PFSK-1 (cell line): Measurements from ENCODE around the gene SLX9.

ENCODE experiments used
- FOXP2 ChIP-seq: optimal IDR thresholded peaks from 2 replicates; pipeline ENCODE3; 2011; ENCODE audit warnings: borderline replicate concordance, control low read depth, inconsistent platforms; ENCODE audit not compliant: insufficient read depth; ENCODE audit errors: extremely low read length, extremely low read depth
- POLR2AphosphoS5 ChIP-seq: IDR thresholded peaks from 2 replicates; pipeline ENCODE4 v1.6.1; 2012; ENCODE audit warnings: low read depth, mild to moderate bottlenecking, control low read depth, low read length, moderate library complexity
- SIN3A ChIP-seq: IDR thresholded peaks from 2 replicates; pipeline ENCODE4 v1.6.1; 2012; ENCODE audit warnings: mild to moderate bottlenecking, low read length, moderate library complexity, borderline replicate concordance; ENCODE audit not compliant: insufficient read depth
- TF ChIP-seq, protein P1 (sequence below), 2 experiments: IDR thresholded peaks; 2 replicates each; pipeline versions ENCODE4 v1.6.1 to v1.8.0; 2011 to 2012; ENCODE audit warnings: low read depth in 2 of 2, low read length in 2 of 2, control low read depth in 1 of 2, inconsistent platforms in 1 of 2, mild to moderate bottlenecking in 1 of 2, moderate library complexity in 1 of 2; ENCODE audit not compliant: insufficient read depth in 1 of 2

DNA sequence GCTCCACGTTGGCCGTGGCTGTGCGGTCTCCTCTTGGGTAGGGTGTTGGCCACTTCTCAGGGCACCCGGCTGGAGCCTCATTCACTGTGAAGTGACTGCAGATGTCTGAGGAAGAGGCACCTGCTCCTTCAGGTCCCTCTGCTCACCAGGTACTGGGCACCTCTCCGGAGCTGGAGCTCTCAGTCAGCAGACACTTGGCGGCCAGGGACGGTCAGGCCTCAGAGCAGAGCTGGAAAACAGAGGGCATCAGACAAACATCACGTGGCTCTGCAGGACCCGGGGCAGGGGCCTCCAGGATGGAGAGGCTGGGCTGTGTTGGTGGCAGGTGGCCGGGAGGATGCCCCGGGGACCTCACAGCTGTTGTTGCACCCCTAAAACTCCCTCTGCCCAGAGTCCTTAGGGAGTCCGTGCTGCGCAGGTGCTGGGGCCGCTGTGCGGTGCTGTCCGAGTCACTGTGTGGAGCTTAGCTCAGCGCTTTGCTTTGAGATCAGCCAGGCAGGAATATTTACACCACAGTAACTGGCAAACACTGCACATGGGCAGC is 59.7 kb downstream of the SLX9 start:
- TF ChIP-seq POLR2AphosphoS5 (no peak), SIN3A (no peak), FOXP2 (no peak)
- TF ChIP-seq, protein P1, sequence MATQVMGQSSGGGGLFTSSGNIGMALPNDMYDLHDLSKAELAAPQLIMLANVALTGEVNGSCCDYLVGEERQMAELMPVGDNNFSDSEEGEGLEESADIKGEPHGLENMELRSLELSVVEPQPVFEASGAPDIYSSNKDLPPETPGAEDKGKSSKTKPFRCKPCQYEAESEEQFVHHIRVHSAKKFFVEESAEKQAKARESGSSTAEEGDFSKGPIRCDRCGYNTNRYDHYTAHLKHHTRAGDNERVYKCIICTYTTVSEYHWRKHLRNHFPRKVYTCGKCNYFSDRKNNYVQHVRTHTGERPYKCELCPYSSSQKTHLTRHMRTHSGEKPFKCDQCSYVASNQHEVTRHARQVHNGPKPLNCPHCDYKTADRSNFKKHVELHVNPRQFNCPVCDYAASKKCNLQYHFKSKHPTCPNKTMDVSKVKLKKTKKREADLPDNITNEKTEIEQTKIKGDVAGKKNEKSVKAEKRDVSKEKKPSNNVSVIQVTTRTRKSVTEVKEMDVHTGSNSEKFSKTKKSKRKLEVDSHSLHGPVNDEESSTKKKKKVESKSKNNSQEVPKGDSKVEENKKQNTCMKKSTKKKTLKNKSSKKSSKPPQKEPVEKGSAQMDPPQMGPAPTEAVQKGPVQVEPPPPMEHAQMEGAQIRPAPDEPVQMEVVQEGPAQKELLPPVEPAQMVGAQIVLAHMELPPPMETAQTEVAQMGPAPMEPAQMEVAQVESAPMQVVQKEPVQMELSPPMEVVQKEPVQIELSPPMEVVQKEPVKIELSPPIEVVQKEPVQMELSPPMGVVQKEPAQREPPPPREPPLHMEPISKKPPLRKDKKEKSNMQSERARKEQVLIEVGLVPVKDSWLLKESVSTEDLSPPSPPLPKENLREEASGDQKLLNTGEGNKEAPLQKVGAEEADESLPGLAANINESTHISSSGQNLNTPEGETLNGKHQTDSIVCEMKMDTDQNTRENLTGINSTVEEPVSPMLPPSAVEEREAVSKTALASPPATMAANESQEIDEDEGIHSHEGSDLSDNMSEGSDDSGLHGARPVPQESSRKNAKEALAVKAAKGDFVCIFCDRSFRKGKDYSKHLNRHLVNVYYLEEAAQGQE (IDR thresholded peaks at IDR 0.05; ENCODE audit: insufficient read depth in 1 of 2, low read depth in 2 of 2, low read length in 2 of 2) = no peak
